Stimulated activated CD8-positive, alpha-beta memory T cell treated with anti-CD3 and anti-CD28 coated beads, Interleukin-4, amount 100 ng/mL, for 48 hours (primary cell): ENCODE results near the gene MAD1L1.

Experiments used
- DNase-seq: peaks from one replicate; pipeline ENCODE4 v3.0.0-alpha.2; 2020

Gene MAD1L1

GRCh38 chr7:2112261-2113198 is 120.2 kb downstream of the MAD1L1 start:
- no peak for DNase-seq

GRCh38 chr7:2111568-2111967 is 121.2 kb downstream of the MAD1L1 start:
- DNase-seq = no peak

- no peak for DNase-seq
Measured at GRCh38 chr7:2110610-2111396, 121.9 kb downstream of the MAD1L1 start.

- DNase-seq = peak; percentile 83
Measured at GRCh38 chr7:2109936-2110609, 122.7 kb downstream of the MAD1L1 start.

GRCh38 chr7:2109251-2109872 is 123.4 kb downstream of the MAD1L1 start:
- no peak for DNase-seq

- DNase-seq = no peak
Measured at GRCh38 chr7:2108501-2109250, 124.1 kb downstream of the MAD1L1 start.

- DNase-seq = no peak
Measured at GRCh38 chr7:2108071-2108455, 124.7 kb downstream of the MAD1L1 start.

- no peak for DNase-seq
Measured at GRCh38 chr7:2107386-2108070, 125.2 kb downstream of the MAD1L1 start.

GRCh38 chr7:2106924-2107323 is 125.8 kb downstream of the MAD1L1 start:
- no peak for DNase-seq

GRCh38 chr7:2106440-2106839 is 126.3 kb downstream of the MAD1L1 start:
- DNase-seq = no peak

- no peak for DNase-seq
Measured at GRCh38 chr7:2105917-2106316, 126.8 kb downstream of the MAD1L1 start.

GRCh38 chr7:2105280-2105679 is 127.5 kb downstream of the MAD1L1 start:
- no peak for DNase-seq

GRCh38 chr7:2104716-2105115 is 128.0 kb downstream of the MAD1L1 start:
- no peak for DNase-seq

GRCh38 chr7:2104107-2104710 is 128.5 kb downstream of the MAD1L1 start:
- peak; percentile 88 for DNase-seq

GRCh38 chr7:2103071-2103898 is 129.5 kb downstream of the MAD1L1 start:
- DNase-seq = no peak

GRCh38 chr7:2102375-2102723 is 130.4 kb downstream of the MAD1L1 start:
- DNase-seq = no peak

GRCh38 chr7:2101630-2102374 is 130.9 kb downstream of the MAD1L1 start:
- DNase-seq = no peak

GRCh38 chr7:2100278-2101208 is 132.2 kb downstream of the MAD1L1 start:
- DNase-seq = no peak
